Right ventricle myocardium superior (tissue), 1 donor: ENCODE data around the gene PLPP6. TPM values are rescaled to one million over a fixed set of nuclear protein-coding genes. Genes with fewer than 3 reads are reported as not detected.
"Not testable (repeated sequence)": the region's sequence is repeated elsewhere in the genome, so short reads cannot be mapped to it uniquely, and the experiment has no call there.

ENCODE experiments used
- ATAC-seq: fragments of 200-7000 bp; cut with Tn5 transposase; one replicate; pipeline ENCODE4 v1.9.1; 2020; ENCODE audit warnings: mild to moderate bottlenecking; ENCODE audit not compliant: poor library complexity
- DNase-seq: peaks from one replicate; pipeline ENCODE4 v3.0.0-alpha.2; 2020
- intact Hi-C: fragments of 100-400 bp; cut with DNase I; formaldehyde crosslinking; loops from one replicate; pipeline ENCODE4 v1.11.2; 2022
- long read RNA-seq: library from polyadenylated mRNA; unstranded; transcript quantifications from one replicate; pipeline ENCODE4 v2.0.0, GENCODE V29; 2021
- total RNA-seq: library from RNA; stranded (reverse); fragmentation: NEBNext Ultra II Directional; extraction: Animal tissue kit (Norgen Biotek cat#: 25700); gene quantifications from one replicate; pipeline ENCODE4 v1.2.1, GENCODE V29; 2021
- donor health status: DM: no; HTN: yes; CAD: no; lungs with severe emphysema.

PLPP6 gene
- 1.9 TPM for total RNA-seq
- long read RNA-seq, transcript PLPP6-201 (1 exons, 2,944 nt): major isoform, 9 of 9 reads
- long read RNA-seq, partial matches to known transcripts: 0 of 9 reads
- long read RNA-seq, other reads (novel, unspliced or antisense): 0 of 9 reads

- intact Hi-C loops: no loop called here
- DNase-seq (peak; percentile 92), ATAC-seq (peak; percentile 97)
Observed at GRCh38 chr9:4662108-4662988, at the start of gene PLPP6. Gene PLPP6, plus strand, starts transcription at chr9:4662294. Its CDS starts 82 bp downstream, at chr9:4662376.

- no peak for ATAC-seq
- no peak for DNase-seq
- intact Hi-C loops: no loop called here
Observed at GRCh38 chr9:4614627-4615026, 47.5 kb upstream of the PLPP6 start.

- ATAC-seq (no peak), DNase-seq (no peak)
- intact Hi-C loops: no loop called here
Observed at GRCh38 chr9:4615251-4615650, 46.8 kb upstream of the PLPP6 start.

- ATAC-seq (no peak), DNase-seq (no peak)
- intact Hi-C loops: no loop called here
Observed at GRCh38 chr9:4615778-4616177, 46.3 kb upstream of the PLPP6 start.

GRCh38 chr9:4617752-4618151, 44.3 kb upstream of the PLPP6 start:
- ATAC-seq (no peak), DNase-seq (no peak)
- intact Hi-C loops: no loop called here

- intact Hi-C loops: no loop called here
- ATAC-seq: no peak
- no peak for DNase-seq
Observed at GRCh38 chr9:4618700-4619099, 43.4 kb upstream of the PLPP6 start.

GRCh38 chr9:4620057-4620765, 41.9 kb upstream of the PLPP6 start:
- intact Hi-C loops: no loop called here
- no peak for DNase-seq
- ATAC-seq: no peak

GRCh38 chr9:4620881-4621555, 41.1 kb upstream of the PLPP6 start:
- DNase-seq (no peak), ATAC-seq (no peak)
- intact Hi-C loops: no loop called here

GRCh38 chr9:4622016-4622415, 40.1 kb upstream of the PLPP6 start:
- ATAC-seq (no peak), DNase-seq (no peak)
- intact Hi-C loops: no loop called here

- DNase-seq (no peak), ATAC-seq (no peak)
- intact Hi-C loops: no loop called here
Observed at GRCh38 chr9:4630836-4631235, 31.3 kb upstream of the PLPP6 start.

GRCh38 chr9:4638968-4639367, 23.1 kb upstream of the PLPP6 start:
- intact Hi-C loops: no loop called here
- no peak for DNase-seq
- no peak for ATAC-seq

- intact Hi-C loops: no loop called here
- no peak for DNase-seq
- ATAC-seq: no peak
Observed at GRCh38 chr9:4639420-4639819, 22.7 kb upstream of the PLPP6 start.

GRCh38 chr9:4640027-4640426, 22.1 kb upstream of the PLPP6 start:
- intact Hi-C loops: loop anchor here (2.0 kb wide), 1 partner anchor 257 kb away; no protein-coding TSS in a partner anchor
- no peak for ATAC-seq
- DNase-seq: no peak

- intact Hi-C loops: no loop called here
- no peak for DNase-seq
- ATAC-seq: no peak
Observed at GRCh38 chr9:4642351-4642750, 19.7 kb upstream of the PLPP6 start.

- intact Hi-C loops: no loop called here
- ATAC-seq: no peak
- no peak for DNase-seq
Observed at GRCh38 chr9:4654084-4654483, 8.0 kb upstream of the PLPP6 start.

- intact Hi-C loops: no loop called here
- ATAC-seq (no peak), DNase-seq (no peak)
Observed at GRCh38 chr9:4654538-4654937, 7.6 kb upstream of the PLPP6 start.

- intact Hi-C loops, DNase-seq, ATAC-seq: not testable (repeated sequence)
Observed at GRCh38 chr9:4656196-4656595, 5.9 kb upstream of the PLPP6 start.

GRCh38 chr9:4656621-4657020, 5.5 kb upstream of the PLPP6 start:
- ATAC-seq (no peak), DNase-seq (no peak)
- intact Hi-C loops: no loop called here

- intact Hi-C loops: no loop called here
- no peak for ATAC-seq
Observed at GRCh38 chr9:4657426-4658159, 4.5 kb upstream of the PLPP6 start.

More at GRCh38 chr9:4657426-4658159, 4.5 kb upstream of the PLPP6 start:
- DNase-seq: no peak
